GM04504 (cell line): ENCODE data around the gene FBXO28.

Experiments used
- DNase-seq: peaks from one replicate; pipeline ENCODE4 v3.0.0-alpha.2; 2012; ENCODE audit warnings: low read depth

Gene FBXO28

GRCh38 chr1:224095339-224095738 is 18.6 kb upstream of the FBXO28 start:
- no peak for DNase-seq

GRCh38 chr1:224095867-224096266 is 18.0 kb upstream of the FBXO28 start:
- no peak for DNase-seq

- DNase-seq, result no peak
Observed at GRCh38 chr1:224096773-224097172, 17.1 kb upstream of the FBXO28 start.

- no peak for DNase-seq
Observed at GRCh38 chr1:224098007-224098406, 15.9 kb upstream of the FBXO28 start.

GRCh38 chr1:224106568-224107281 is 7.2 kb upstream of the FBXO28 start:
- no peak for DNase-seq

GRCh38 chr1:224107282-224107625 is 6.7 kb upstream of the FBXO28 start:
- DNase-seq, result no peak

GRCh38 chr1:224108991-224109390 is 4.9 kb upstream of the FBXO28 start:
- no peak for DNase-seq

GRCh38 chr1:224109981-224110380 is 3.9 kb upstream of the FBXO28 start:
- no peak for DNase-seq

GRCh38 chr1:224113005-224113404 is 906 bp upstream of the FBXO28 start:
- no peak for DNase-seq

- no peak for DNase-seq
Observed at GRCh38 chr1:224113545-224113917, 380 bp upstream of the FBXO28 start.

- DNase-seq, result no peak
Observed at GRCh38 chr1:224114787-224115175, 870 bp downstream of the FBXO28 start.

GRCh38 chr1:224116131-224116530 is 2.2 kb downstream of the FBXO28 start:
- no peak for DNase-seq

GRCh38 chr1:224118688-224119087 is 4.8 kb downstream of the FBXO28 start:
- DNase-seq, result no peak

GRCh38 chr1:224123136-224123535 is 9.2 kb downstream of the FBXO28 start:
- DNase-seq, result no peak

GRCh38 chr1:224124220-224124619 is 10.3 kb downstream of the FBXO28 start:
- no peak for DNase-seq

GRCh38 chr1:224127925-224128819 is 14.3 kb downstream of the FBXO28 start:
- DNase-seq, result no peak

GRCh38 chr1:224131253-224131652 is 17.3 kb downstream of the FBXO28 start:
- no peak for DNase-seq

- no peak for DNase-seq
Observed at GRCh38 chr1:224132901-224133300, 19.0 kb downstream of the FBXO28 start.

- DNase-seq, result no peak
Observed at GRCh38 chr1:224133741-224134299, 19.9 kb downstream of the FBXO28 start.

GRCh38 chr1:224137518-224137917 is 23.6 kb downstream of the FBXO28 start:
- DNase-seq, result no peak

GRCh38 chr1:224138198-224138597 is 24.3 kb downstream of the FBXO28 start:
- DNase-seq, result no peak

GRCh38 chr1:224141693-224142092 is 27.8 kb downstream of the FBXO28 start:
- no peak for DNase-seq

GRCh38 chr1:224149709-224150108 is 35.8 kb downstream of the FBXO28 start:
- no peak for DNase-seq
